Skin of body (tissue), 2 donors: ENCODE data around the gene LMBRD2. TPM values are rescaled to one million over a fixed set of nuclear protein-coding genes. Genes with fewer than 3 reads are reported as not detected.
"Not testable (repeated sequence)": the region's sequence is repeated elsewhere in the genome, so short reads cannot be mapped to it uniquely, and the experiment has no call there.

Experiments
- DNase-seq: peaks from one replicate; lab custom pipeline; 2025; lab: John Stamatoyannopoulos, UW
- total RNA-seq: library from RNA; depleted of rRNA; stranded (reverse); fragments of >200 nt; gene quantifications from one replicate; pipeline ENCODE4 v1.2.3, GENCODE V29; 2014

LMBRD2 gene
- total RNA-seq, 1 donor from 2014 or later: 11.3 TPM

DNA sequence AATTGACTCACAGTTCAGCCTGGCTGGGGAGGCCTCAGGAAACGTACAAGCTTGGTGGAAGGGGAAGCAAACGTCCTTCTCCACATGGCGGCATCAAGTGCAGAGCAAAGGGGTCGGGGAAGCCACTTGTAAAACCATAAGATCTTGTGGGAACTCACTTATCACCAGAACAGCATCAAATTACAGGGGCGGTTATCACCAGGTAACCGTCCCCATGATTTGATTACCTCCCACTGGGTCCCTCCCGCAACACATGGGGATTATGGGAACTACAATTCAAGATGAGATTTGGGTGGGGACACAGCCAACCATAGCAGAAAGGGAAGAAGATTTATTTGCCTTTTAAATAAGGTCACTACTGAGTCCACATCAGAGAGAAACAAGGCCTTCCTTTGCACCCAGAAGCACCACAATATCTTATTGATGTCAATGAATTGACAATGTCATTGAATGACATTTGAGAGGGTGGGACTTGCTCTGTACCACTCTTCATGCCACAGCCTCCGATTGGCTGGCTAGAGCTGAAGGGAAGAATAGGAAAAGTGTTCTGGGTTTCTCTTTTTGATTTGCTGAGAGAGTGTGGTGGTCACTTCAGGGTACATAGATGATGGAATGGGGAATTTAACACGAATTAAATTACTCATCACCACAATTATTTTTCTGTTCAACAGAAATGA is 11.3 kb upstream of the LMBRD2 start:
- no peak for DNase-seq

DNA sequence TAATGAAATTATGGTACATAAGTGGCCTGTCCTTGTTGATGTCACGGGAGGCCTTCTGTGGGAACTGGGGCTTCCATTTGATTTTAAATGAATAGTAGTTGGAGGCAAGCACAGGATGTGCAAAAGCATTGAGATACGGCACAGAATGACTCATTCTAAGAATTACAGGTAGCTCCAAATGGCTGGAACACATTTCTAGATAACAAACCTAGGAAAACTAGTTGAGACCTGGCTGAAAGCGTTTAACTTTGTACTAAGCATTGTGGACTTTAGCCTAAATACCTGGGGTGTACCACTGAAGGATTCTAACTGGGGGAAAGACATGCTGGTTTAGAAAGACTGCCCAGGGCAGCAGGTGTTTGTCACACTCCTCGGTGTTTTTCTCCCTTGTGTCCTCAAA is 9.7 kb upstream of the LMBRD2 start:
- DNase-seq: no peak

DNA sequence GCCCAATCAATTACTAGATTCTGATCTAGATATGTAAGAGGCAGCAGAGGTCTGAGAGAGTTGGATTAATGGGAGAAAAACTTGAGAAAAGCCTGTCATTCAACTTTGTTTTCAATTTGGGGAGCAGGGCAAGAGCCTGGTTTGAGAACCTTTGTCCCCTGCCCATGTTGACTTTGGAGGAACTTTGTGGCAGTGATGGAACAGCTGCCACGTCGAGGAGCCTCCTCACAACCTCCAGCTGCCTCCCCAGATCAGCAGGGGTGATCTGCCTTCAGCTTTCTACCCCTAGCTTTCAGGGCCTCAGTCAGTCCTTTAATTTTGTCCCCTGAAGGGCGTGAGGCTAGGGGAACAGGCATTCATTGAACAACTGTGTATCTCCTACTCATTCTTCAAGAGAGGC is 8.9 kb upstream of the LMBRD2 start:
- no peak for DNase-seq

DNA sequence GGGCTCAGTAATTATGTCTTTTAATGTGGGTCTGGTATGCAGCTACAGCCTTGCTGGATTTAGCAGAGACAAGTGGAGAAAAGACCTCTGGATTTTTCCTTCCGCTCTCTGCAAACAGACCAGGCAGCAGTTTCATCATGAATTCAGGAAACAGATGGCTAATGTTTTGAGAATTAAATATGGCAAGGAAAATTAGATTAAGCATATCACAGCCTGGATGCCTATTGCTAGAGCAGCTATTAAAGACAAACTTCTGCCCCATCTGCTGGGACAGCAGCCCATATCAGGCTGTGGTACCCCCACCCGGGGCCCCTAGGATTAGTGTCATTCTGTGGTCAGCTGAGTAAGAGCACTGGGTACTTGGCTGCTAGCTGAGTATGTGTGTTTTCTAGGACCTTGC is 6.5 kb upstream of the LMBRD2 start:
- DNase-seq: no peak

DNA sequence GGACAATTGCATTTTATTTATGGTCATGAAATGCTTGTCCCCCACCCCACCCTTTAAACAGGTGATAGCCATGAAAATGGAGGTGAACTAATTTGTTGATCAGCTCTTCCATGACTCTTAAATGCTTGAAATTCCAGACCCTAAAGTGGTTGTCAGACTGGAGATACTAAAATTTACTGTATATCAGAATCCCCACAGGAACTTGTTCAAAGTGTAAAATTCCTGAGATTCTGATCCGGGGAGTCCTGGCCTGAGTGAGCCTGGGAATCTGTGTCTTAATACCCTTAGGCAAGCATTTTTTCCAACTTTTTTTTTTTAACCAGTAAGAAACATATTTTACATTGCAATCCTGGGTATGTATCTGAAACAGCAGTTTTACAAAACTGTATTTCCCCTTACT is 4.9 kb upstream of the LMBRD2 start:
- no peak for DNase-seq

DNA sequence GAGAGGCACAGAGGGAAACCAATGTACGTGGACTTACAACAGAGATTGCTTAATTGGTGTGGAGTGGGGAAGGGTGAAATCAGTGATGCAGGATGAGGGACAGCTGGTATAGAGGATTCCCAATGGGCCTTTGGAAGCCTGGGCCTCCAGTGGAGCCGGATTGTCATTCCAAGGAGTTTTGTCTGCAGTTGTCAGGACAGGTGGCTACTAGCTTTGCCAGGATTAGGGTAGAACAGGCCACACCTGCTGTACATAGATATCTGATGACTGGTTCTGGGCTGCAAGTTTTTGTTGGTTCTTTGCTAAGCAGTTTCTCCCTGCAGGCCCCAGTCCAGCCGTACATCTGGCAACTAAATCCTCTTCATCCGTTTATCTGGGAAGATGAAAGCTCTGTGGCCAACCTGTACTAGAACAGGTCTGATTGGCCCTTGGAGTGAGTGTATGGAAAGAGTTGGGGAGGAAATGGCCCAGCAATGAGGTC is 4.5 kb upstream of the LMBRD2 start:
- DNase-seq: peak; percentile 11

DNA sequence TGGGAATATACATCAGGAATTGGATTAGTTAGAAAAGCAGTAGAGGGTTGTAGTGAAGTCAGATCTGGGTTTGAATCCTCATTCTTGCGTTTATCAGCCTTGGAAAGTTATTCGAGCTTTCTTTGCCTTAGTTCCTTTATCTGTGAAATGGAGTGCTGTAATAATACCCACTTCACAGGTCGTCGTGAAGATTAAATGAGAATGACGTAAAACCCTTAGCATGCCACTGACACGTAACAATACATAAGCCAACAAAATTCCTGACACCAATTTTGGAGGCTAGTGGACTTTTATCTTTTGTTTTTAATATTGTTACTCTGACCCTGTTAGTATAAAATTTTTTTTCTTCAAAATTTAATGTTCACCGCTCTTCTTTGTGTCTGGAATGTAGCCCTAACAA is 3.6 kb upstream of the LMBRD2 start:
- DNase-seq: no peak

DNA sequence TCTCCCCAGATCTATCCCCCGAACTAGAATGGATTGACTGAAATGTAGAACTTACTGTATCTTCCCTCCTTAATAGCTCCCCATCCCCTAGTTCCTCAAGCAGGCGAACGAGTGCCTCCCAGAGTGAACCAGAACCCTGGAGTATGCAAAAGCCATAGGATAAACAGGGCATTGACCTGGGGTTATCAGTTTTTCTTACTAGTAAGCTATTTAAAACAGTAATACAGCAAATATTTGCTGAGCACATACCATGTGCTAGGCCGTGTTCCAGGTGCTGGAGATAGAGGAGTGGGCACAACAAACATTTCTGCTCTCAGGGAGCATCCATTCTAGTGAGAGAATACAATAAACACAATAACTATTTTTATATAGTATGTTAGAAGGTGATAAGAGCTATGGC is 2.0 kb upstream of the LMBRD2 start:
- no peak for DNase-seq

DNA sequence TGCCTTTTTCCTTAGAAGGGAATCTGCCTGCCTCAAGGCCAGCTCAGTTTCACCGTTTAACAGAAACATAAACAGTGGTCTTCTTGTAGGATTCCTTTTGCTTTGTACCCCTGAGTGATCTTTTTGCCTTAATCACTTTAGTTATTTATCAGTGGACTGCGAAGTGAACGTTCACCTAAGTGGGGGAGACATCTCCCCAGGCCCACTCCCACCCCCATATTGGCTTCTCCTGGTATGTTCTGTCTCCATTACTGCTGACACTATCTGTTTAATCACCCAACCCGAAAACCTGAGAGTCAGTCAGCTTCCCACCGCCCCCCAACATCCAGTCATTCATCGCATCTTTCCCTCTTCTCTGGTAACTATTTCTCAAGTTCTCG is 1.6 kb upstream of the LMBRD2 start:
- DNase-seq: no peak

DNA sequence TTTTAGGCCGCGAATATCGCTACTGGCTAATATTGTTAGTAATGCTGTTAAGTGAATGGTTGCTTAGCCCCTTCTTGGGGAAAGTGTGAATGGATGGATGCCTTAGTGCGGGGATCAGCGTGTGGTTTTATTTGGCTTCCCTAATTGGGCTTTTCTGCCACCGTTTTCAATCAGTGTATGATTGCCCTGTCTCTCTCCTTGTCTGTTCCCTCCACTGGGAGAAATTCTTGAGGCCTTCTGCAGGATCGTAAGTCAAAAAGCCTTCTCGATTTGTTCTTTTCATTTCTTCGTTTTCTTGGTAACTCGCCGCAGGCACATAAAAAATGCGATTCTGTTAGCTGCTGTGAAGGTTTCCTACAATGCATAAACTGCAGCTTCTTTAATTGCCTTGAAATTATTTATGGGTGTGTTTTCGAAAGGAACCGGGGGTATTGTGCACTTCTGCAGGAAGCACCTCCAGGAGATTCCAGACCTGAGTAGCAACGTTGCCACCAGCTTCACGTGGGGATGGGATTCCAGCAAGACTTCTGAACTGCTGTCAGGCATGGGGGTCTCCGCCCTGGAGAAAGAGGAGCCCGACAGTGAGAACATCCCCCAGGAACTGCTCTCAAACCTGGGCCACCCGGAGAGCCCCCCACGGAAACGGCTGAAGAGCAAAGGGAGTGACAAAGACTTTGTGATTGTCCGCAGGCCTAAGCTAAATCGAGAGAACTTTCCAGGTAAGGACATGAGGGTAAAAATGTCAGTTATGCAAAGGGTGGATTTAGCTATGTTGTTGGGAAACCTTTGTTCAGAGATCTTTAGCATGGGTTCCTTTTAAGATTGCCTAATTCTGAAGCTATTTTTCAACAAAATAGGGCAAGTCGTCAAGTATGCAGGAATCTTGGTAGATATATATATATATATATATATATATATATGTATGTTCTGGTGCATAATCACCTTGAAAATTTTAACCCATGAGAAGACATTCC is 924 bp upstream of the LMBRD2 start:
- DNase-seq: no peak

DNA sequence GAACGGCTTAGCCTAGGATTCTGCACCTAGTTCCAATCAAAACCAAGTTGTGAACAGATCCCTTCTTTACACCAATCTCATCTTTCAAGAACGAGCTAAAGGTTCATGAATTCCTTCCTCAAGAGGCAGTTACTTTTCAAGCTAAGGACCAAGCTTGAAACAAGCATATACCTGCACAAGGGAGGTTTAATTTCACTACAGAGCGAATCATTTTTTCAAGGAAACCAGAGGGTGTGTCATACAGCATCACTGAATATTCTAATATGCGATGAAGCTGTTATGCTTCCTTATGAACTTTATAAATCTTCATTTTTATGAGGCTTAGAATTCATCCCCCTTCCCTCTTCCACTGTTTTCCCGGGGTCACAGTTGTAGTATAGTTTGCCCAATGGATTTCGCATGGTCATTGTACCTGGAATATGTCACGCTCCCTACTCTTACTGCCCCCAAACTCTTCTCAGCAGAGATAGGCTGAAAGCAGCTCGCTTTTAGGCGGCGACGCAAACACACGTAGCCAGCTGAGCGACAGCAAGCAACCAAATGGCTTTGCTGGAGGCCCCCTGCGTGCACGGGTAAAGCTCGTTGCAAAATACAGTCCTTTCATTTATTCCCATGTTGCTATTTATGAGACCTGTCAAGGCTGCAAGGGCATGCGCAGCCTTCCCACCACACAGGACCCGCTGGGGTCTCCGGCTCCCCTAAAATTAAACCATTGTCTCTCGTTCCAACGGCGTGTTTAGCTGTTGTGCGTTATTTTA is 832 bp downstream of the LMBRD2 start:
- peak; percentile 5 for DNase-seq

DNA sequence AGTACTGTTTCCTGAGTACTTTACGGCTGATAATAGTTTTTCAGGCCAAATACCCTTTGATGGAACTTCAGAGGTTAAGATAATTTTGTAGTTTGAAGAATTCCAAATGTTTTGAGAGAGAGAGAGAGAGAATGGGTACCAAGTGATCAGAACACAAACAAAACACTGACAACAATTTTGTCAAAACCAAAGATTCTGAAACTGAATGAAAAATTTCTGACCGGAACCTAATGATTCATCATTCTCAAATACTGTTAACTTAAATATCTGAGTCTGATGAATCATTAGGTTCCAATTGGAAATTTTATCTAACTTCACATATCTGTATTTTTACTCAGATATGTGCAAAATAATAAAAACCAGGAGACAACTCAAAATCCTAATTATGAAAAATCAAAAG is 4.0 kb downstream of the LMBRD2 start:
- no peak for DNase-seq

DNA sequence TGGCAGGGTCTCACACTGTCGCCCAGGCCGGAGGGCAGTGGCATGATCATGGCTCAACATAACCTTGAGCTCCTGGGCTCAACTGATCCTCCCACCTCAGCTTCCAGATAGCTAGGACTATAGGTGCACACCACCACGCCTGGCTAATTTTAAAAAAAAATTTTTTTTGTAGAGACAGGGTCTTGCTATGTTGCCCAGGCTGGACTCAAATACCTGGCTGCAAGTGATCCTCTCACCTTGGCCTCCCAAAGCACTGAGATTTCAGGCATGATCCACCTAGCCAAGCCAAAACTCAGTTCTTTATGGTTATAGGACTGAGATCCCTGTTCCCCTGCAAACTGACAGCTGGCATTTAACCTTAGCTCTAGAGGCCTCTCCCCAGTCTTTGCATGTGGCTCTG is 5.3 kb downstream of the LMBRD2 start:
- no peak for DNase-seq

DNA sequence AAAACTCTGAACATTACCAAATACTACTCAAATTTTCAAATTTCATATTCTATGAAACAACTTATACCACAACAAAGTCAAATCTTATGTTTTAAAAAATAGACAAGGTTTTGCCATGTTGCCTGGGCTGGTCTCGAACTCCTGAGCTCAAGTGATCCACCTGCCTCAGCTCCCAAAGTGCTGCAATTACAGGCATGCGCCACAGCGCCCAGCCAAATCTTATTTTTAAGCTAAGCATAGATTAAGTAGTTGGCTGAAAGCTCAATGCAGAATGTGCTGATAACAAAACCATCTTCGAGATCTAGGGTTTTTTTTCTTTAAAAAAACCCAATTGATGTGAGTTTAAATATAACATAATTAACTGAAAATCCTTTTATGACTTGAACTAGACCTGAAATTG is 6.4 kb downstream of the LMBRD2 start:
- no peak for DNase-seq

DNA sequence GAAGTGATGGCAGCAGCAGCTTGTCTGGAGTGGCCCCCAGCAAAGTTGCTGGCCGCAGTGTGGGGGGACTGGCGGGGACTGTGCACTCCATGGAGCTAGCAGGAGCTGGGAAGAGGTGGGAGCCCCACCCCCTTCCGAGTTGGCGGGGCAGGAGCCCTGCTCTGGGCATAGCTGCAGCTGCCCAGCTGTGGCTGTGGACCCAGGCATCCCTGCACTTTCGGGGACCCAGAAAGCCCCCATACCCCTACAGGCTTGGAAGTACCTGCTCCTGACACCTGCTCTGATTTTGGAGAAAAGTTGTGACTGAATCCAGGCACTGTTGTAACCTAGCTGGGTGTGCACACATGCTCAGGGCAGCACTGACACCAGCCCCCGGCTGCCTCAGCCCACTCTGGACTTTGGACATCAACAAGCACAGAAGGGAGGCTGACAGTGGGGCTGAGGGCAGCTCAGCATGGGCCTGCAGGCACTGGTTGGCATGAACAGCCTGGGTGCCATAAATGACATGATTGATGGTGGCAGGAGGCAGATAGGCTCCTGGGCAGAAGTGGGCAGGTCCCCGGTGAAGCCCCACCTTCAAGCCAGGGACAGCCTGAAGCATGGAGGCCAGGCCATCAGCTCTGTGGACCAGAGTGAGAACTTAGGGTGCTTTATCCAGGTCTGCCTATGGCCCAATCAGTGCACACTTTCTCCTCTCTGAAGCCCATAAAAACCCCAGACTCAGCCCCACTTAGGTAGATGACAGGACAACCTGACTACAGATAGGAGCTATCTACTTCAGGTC is 12.6 kb downstream of the LMBRD2 start:
- DNase-seq: no peak

DNA sequence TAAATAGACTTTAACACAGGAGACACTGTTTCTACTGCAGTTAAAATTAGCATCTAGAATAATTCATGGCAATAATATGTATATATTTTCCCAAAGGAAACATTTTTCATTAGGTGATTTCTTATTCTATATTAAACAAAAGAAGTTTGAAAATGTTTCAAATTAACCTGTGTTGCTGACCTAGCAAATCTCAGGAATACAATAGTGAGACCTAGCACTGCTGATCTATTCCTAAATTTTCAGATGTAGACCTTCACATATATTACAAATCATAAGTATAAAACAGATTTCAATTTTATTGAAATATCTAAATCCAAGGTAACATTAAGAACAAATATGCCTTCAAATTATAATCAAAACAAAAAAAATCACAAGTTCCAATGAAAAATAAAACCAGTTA is 15.1 kb downstream of the LMBRD2 start:
- DNase-seq: no peak

DNA sequence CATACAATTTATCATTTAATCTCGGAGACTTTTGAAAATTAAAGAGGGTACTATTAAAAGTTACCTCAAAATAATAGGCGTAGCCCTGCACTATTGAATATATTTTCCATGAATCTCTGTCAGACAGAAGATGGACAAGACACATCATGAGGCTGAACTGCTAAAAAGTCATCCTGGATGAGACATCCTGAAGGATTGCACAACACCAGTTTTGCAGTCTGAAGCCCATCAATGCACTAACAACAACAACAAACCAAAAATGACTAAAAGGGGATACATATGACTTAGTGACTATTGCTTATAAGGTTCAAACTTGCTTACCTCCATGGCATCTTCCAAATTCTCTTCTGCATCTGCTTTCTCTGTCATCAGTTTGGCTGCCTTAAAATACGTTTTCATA is 15.7 kb downstream of the LMBRD2 start:
- no peak for DNase-seq

DNA sequence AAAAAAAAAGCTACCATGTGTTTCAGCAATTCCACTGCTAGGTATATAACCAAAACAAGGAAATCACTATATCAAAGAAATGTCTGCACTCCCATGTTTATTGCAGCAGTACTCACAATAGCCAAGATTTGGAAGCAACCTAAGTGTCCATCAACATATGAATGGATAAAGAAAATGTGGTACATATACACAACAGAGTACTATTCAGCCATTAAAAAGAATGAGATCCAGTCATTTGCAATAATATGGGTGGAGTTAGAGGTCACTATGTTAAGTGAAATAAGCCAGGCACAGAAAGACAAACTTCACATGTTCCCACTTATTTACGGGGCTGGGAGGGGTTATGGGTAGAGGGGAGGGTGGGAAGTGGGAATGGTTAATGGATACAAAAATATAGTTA is 18.7 kb downstream of the LMBRD2 start:
- DNase-seq: not testable (repeated sequence)

DNA sequence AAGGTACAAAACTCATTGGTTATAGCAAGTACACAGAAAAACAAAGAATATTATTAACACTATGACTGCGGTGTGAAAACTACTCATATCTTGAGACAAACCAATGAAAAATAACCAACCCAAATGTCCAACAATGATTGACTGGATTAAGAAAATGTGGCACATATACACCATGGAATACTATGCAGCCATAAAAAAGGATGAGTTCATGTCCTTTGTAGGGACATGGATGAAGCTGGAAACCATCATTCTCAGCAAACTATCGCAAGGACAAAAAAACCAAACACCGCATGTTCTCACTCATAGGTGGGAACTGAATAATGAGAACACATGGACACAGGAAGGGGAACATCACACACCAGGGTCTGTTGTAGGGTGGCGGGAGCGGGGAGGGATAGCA is 22.0 kb downstream of the LMBRD2 start:
- DNase-seq: not testable (repeated sequence)

DNA sequence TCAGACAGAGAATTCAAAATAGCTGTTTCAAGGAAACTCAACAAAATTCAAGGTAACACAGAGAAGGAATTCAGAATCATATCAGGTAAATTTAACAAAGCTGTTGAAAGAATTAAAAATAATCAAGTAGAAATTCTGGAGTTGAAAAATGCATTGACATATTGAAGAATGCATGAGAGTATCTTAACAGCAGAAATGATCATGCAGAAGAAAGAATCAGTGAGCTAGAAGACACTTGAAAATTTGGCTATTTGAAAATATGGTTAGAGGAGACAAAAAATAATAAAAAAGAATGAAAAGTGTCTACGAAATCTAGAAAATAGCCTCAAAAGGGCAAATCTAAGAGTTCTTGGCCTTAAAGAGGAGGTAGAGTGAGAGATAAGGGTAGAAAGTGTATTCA is 22.9 kb downstream of the LMBRD2 start:
- DNase-seq: no peak

DNA sequence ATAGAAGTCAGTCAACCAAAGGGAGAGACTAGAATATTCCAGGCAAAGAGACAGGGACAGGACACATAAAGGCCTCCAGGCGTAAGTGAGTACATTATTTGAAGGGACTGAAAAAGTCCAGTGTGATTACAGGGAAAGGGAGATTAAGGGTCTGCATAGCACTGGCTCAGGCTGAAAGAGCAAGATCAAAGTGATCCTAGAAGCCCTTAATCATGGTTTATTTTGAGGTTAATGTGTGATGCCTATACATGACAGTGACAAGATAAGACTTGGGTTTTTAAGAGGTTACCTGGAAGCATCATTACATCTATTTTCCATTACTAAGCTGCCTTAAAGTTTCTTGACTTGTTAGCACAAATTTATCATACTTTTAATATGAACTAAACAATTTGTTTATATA is 25.8 kb downstream of the LMBRD2 start:
- no peak for DNase-seq
